PC-3 (cell line): ENCODE measurements around the gene TNPO2. TPM values are rescaled to one million over a fixed set of nuclear protein-coding genes. Genes with fewer than 3 reads are reported as not detected.

Experiments
- ATAC-seq: fragments of 200-7000 bp; cut with Tn5 transposase; 2 replicates; pipeline ENCODE4 v1.9.1; 2020; ENCODE audit warnings: mild to moderate bottlenecking, moderate library complexity
- BruUV-seq: library from RNA; stranded (reverse); fragments of 400-500 nt; replicated peaks from 2 replicates; lab custom pipeline; 2021; lab: Mats Ljungman, UMichigan
- CTCF ChIA-PET: fragments of 300-600 bp; sonication (Branson Sonifier 250); formaldehyde crosslinking; loops from one replicate; lab custom pipeline; 2022; ENCODE audit warnings: antibody characterized with exemption; lab: Charles Lee
- POLR2A ChIA-PET: fragments of 300-600 bp; sonication (Branson Sonifier 250); formaldehyde crosslinking; loops from one replicate; lab custom pipeline; 2022; ENCODE audit warnings: antibody characterized with exemption; ENCODE audit not compliant: unreplicated experiment; lab: Charles Lee
- DNase-seq: peaks from one replicate; pipeline ENCODE4 v3.0.0-alpha.2; 2015
- H2AFZ ChIP-seq: fragments of 300-600 bp; sonication (generic); 2 replicates; pipeline ENCODE4 v1.6.0; 2016; ENCODE audit warnings: antibody characterized with exemption, low read length
- H3F3A ChIP-seq: fragments of 300-600 bp; sonication (generic); one replicate; pipeline ENCODE4 v1.6.0; 2017; ENCODE audit warnings: antibody characterized with exemption, low read length, control low read depth, mild to moderate bottlenecking; ENCODE audit not compliant: unreplicated experiment
- H3K27ac ChIP-seq: fragments of 300-600 bp; sonication (generic); 2 replicates; pipeline ENCODE4 v1.5.1; 2016; ENCODE audit warnings: mild to moderate bottlenecking, low read length
- H3K27me3 ChIP-seq: fragments of 300-600 bp; sonication (generic); 2 replicates; pipeline ENCODE4 v1.6.1; 2016; ENCODE audit warnings: low read length, mixed read lengths
- H3K36me3 ChIP-seq: fragments of 300-600 bp; sonication (generic); 2 replicates; pipeline ENCODE4 v1.6.1; 2016; ENCODE audit warnings: low read depth, mixed run types, low read length, mixed read lengths
- H3K4me1 ChIP-seq: fragments of 300-600 bp; sonication (generic); 2 replicates; pipeline ENCODE4 v1.5.1; 2016; ENCODE audit warnings: low read length; ENCODE audit not compliant: insufficient read depth
- H3K4me2 ChIP-seq: fragments of 300-600 bp; sonication (generic); 2 replicates; pipeline ENCODE4 v1.6.0; 2016; ENCODE audit warnings: low read length
- H3K4me3 ChIP-seq: fragments of 300-600 bp; sonication (generic); 2 replicates; pipeline ENCODE4 v1.5.1; 2016; ENCODE audit warnings: mild to moderate bottlenecking, low read length, mixed read lengths
- H3K79me2 ChIP-seq: fragments of 300-600 bp; sonication (generic); 2 replicates; pipeline ENCODE4 v1.6.1; 2017; ENCODE audit warnings: low read length, mixed read lengths
- H3K9ac ChIP-seq: fragments of 300-600 bp; sonication (generic); 2 replicates; pipeline ENCODE4 v1.6.0; 2016; ENCODE audit warnings: mild to moderate bottlenecking, low read length
- H3K9me2 ChIP-seq: fragments of 300-600 bp; sonication (generic); replicated peaks from 2 replicates; pipeline ENCODE4 v1.6.1; 2016; ENCODE audit warnings: mixed run types, low read length, mixed read lengths
- H3K9me3 ChIP-seq: fragments of 300-600 bp; sonication (generic); 2 replicates; pipeline ENCODE4 v1.6.1; 2016; ENCODE audit warnings: low read length, mixed read lengths
- H4K20me1 ChIP-seq: fragments of 300-600 bp; sonication (generic); 2 replicates; pipeline ENCODE4 v1.6.1; 2016; ENCODE audit warnings: low read length, mixed read lengths
- EZH2 ChIP-seq: fragments of 300-600 bp; sonication (generic); IDR thresholded peaks from one replicate; pipeline ENCODE4 v1.6.1; 2017; ENCODE audit warnings: antibody characterized with exemption, mild to moderate bottlenecking, low read length; ENCODE audit not compliant: unreplicated experiment
- EZH2phosphoT487 ChIP-seq: fragments of 300-600 bp; sonication (generic); IDR thresholded peaks from 2 replicates; pipeline ENCODE4 v1.6.1; 2018; ENCODE audit warnings: mild to moderate bottlenecking, antibody characterized with exemption, low read length, borderline replicate concordance
- intact Hi-C: fragments of 100-400 bp; cut with micrococcal nuclease; formaldehyde crosslinking; loops from 2 replicates; pipeline ENCODE4 v1.9.0; 2023
- total RNA-seq: library from RNA; depleted of rRNA; stranded (reverse); fragments of >200 nt; gene quantifications from 2 replicates; pipeline ENCODE4 v1.2.3, GENCODE V29; 2014
- TF ChIP-seq, protein P1 (sequence below): fragments of 300-600 bp; sonication (generic); conservative IDR thresholded peaks from 2 replicates; pipeline ENCODE4 v1.5.1; 2017; ENCODE audit warnings: antibody characterized with exemption, low read depth, mild to moderate bottlenecking, low read length

Gene TNPO2
- total RNA-seq, 1 experiment from 2014 or later = 50.6 TPM

DNA sequence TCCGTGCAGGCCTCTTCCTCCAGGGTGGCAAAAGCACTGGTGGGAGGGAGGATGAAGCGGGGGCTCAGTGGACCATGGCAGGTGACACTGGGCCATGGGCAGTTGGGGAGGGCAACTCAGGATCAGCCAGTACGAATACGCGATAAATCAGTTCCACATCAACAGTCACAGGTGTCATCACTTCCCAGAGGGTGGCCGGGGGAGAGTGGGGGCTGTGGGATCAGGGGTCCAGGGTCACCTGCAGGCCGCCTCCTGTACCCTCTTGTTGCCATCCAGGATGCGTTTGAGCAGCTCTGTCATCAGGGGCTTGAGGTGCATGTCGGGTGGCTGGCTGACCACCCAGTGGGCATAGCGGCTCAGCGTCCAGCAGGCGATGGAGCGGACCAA, 17.4 kb downstream of the TNPO2 start:
- H3K36me3 ChIP-seq = peaks cover 75% of the 10 kb centered on the region
- intact Hi-C loops = no loop called here
- ChIA-PET CTCF (no interaction called here), POLR2A (no interaction called here)
- H3K79me2 ChIP-seq = no peaks in the 10 kb centered on the region
- no peak overlapping the region for H2AFZ ChIP-seq
- no peaks in the 10 kb centered on the region for H4K20me1 ChIP-seq
- no peak for DNase-seq
- H3K9me2 ChIP-seq = no peaks in the 10 kb centered on the region
- H3K27ac ChIP-seq = no peak overlapping the region
- H3K9ac ChIP-seq = no peak overlapping the region
- no peaks in the 10 kb centered on the region for H3K27me3 ChIP-seq
- no peaks in the 10 kb centered on the region for H3F3A ChIP-seq
- TF ChIP-seq EZH2 = no peak
- TF ChIP-seq, protein P1, sequence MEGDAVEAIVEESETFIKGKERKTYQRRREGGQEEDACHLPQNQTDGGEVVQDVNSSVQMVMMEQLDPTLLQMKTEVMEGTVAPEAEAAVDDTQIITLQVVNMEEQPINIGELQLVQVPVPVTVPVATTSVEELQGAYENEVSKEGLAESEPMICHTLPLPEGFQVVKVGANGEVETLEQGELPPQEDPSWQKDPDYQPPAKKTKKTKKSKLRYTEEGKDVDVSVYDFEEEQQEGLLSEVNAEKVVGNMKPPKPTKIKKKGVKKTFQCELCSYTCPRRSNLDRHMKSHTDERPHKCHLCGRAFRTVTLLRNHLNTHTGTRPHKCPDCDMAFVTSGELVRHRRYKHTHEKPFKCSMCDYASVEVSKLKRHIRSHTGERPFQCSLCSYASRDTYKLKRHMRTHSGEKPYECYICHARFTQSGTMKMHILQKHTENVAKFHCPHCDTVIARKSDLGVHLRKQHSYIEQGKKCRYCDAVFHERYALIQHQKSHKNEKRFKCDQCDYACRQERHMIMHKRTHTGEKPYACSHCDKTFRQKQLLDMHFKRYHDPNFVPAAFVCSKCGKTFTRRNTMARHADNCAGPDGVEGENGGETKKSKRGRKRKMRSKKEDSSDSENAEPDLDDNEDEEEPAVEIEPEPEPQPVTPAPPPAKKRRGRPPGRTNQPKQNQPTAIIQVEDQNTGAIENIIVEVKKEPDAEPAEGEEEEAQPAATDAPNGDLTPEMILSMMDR = no peak
- TF ChIP-seq EZH2phosphoT487 = no peak
- BruUV-seq = no TSS peak
- H3K9me3 ChIP-seq = no peaks in the 10 kb centered on the region
- H3K4me1 ChIP-seq = no peaks in the 10 kb centered on the region
- no peak for ATAC-seq
- H3K4me2 ChIP-seq = no peak overlapping the region
- no peak overlapping the region for H3K4me3 ChIP-seq

DNA sequence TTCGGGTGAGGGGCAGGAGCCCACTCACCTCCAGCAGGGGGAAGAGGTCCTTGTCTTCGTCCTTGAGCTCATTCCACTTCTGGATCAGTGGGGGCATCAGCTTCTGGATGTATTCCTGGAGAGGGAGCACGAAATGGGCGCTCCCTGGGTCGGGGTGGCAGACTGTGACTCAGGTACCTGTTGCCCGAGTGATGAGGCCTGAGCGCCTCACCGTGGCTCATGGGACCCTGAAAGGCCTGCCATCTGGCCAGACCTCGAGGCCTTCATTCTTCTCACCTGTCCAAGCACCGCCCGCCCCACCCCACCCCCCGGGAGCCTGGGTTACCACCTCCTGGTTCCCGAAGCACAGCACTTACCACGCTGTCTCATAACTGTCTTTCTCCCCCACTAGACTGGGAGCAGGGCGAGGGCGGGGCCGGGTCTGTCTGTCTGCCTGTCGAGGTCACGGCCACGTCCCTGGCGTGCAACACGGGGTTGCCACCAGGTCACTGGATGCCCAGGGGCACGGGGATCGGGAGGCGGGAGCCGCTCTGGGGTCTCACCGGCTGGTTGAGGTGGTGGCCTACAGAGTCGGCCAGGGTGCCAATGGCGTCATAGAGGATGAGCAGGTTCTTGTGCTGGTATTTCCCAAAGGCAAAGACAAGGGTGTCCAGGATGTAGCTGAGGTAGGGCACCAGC, 17.9 kb downstream of the TNPO2 start:
- H3F3A ChIP-seq = no peaks in the 10 kb centered on the region
- ChIA-PET POLR2A (no interaction called here), CTCF (no interaction called here)
- H3K9ac ChIP-seq = no peak overlapping the region
- H3K4me1 ChIP-seq = no peaks in the 10 kb centered on the region
- no peak overlapping the region for H2AFZ ChIP-seq
- no peaks in the 10 kb centered on the region for H3K79me2 ChIP-seq
- no peak for DNase-seq
- ATAC-seq = no peak
- no peaks in the 10 kb centered on the region for H3K9me2 ChIP-seq
- H3K36me3 ChIP-seq = peaks cover 77% of the 10 kb centered on the region
- no peaks in the 10 kb centered on the region for H3K27me3 ChIP-seq
- no peaks in the 10 kb centered on the region for H3K9me3 ChIP-seq
- no TSS peak for BruUV-seq
- TF ChIP-seq EZH2 (no peak), EZH2phosphoT487 (no peak)
- TF ChIP-seq, protein P1 = no peak
- no peak overlapping the region for H3K4me3 ChIP-seq
- H3K27ac ChIP-seq = no peak overlapping the region
- intact Hi-C loops = no loop called here
- H3K4me2 ChIP-seq = no peak overlapping the region
- no peaks in the 10 kb centered on the region for H4K20me1 ChIP-seq

GRCh38 chr19:12705169-12705568, 18.6 kb downstream of the TNPO2 start:
- Histone ChIP-seq H3K9me3 (no peaks in the 10 kb centered on the region), H3K9me2 (no peaks in the 10 kb centered on the region), H3F3A (no peaks in the 10 kb centered on the region), H3K4me2 (no peak overlapping the region), H3K79me2 (no peaks in the 10 kb centered on the region), H3K27me3 (no peaks in the 10 kb centered on the region), H2AFZ (no peak overlapping the region), H4K20me1 (no peaks in the 10 kb centered on the region), H3K4me1 (no peaks in the 10 kb centered on the region), H3K4me3 (no peak overlapping the region), H3K36me3 (peaks cover 75% of the 10 kb centered on the region), H3K27ac (no peak overlapping the region), H3K9ac (no peak overlapping the region)
- no peak for TF ChIP-seq EZH2
- no peak for TF ChIP-seq EZH2phosphoT487
- TF ChIP-seq, protein P1 = no peak
- DNase-seq (no peak), ATAC-seq (no peak)
- intact Hi-C loops = no loop called here
- ChIA-PET CTCF (no interaction called here), POLR2A (no interaction called here)
- BruUV-seq = no TSS peak
